HFFc6 (cell line): Measurements from ENCODE around the gene SPTLC3. TPM values are rescaled to one million over a fixed set of nuclear protein-coding genes. Genes with fewer than 3 reads are reported as not detected.

Source experiments
- DNase-seq: peaks from one replicate; pipeline ENCODE4 v3.0.0-alpha.2; 2018
- H3K27ac Mint-ChIP-seq: 2 replicates; pipeline ENCODE4 v1.8.0; 2020; ENCODE audit warnings: mild to moderate bottlenecking, mixed read lengths
- H3K27me3 Mint-ChIP-seq: 2 replicates; pipeline ENCODE4 v1.8.0; 2021; ENCODE audit warnings: mild to moderate bottlenecking, moderate library complexity, mixed read lengths; ENCODE audit not compliant: insufficient read depth
- H3K36me3 Mint-ChIP-seq: 2 replicates; pipeline ENCODE4 v1.8.0; 2021; ENCODE audit warnings: low read depth, mixed read lengths
- H3K4me1 Mint-ChIP-seq: 2 replicates; pipeline ENCODE4 v1.8.0; 2020; ENCODE audit warnings: low read depth, mixed read lengths
- H3K4me3 Mint-ChIP-seq: 2 replicates; pipeline ENCODE4 v1.8.0; 2020; ENCODE audit warnings: mild to moderate bottlenecking, moderate library complexity, mixed read lengths
- H3K9me3 Mint-ChIP-seq: 2 replicates; pipeline ENCODE4 v1.8.0; 2020; ENCODE audit warnings: mild to moderate bottlenecking, mixed read lengths
- CTCF ChIP-seq: fragments of 200-600 bp; sonication (generic); IDR thresholded peaks from 2 replicates; pipeline ENCODE4 v1.5.0; 2021; ENCODE audit warnings: antibody characterized with exemption, mild to moderate bottlenecking
- total RNA-seq, 6 experiments: library from RNA; stranded (reverse); fragmentation: NEBNext Ultra II Directional; extraction: Animal tissue kit (Norgen Biotek cat#: 25700); gene quantifications; 2 replicates in 1 of 6; 3 replicates in 5 of 6; pipeline ENCODE4 v1.2.3, GENCODE V29; 2021

Gene SPTLC3
- total RNA-seq, 6 experiments from 2014 or later = not detected

- H3K9me3 Mint-ChIP-seq = peaks cover 25% of the 10 kb centered on the region
- H3K36me3 Mint-ChIP-seq = no peaks in the 10 kb centered on the region
- H3K27me3 Mint-ChIP-seq = no peaks in the 10 kb centered on the region; the same call in 1 of the 2 replicates
- no peak overlapping the region for H3K27ac Mint-ChIP-seq
- no peaks in the 10 kb centered on the region for H3K4me1 Mint-ChIP-seq
- no peak for TF ChIP-seq CTCF
- no peak overlapping the region for H3K4me3 Mint-ChIP-seq
- no peak for DNase-seq
These were observed 33.7 kb downstream of the SPTLC3 start for GRCh38 chr20:13042458-13042794.

- no peak for DNase-seq
- Mint-ChIP-seq H3K27ac (no peak overlapping the region), H3K36me3 (no peaks in the 10 kb centered on the region), H3K27me3 (no peaks in the 10 kb centered on the region; the same call in 1 of the 2 replicates), H3K9me3 (peaks cover 43% of the 10 kb centered on the region), H3K4me1 (no peaks in the 10 kb centered on the region), H3K4me3 (no peak overlapping the region)
- no peak for TF ChIP-seq CTCF
These were observed 37.6 kb downstream of the SPTLC3 start for GRCh38 chr20:13046409-13046808.

- DNase-seq = no peak
- TF ChIP-seq CTCF = no peak
- Mint-ChIP-seq H3K4me1 (no peaks in the 10 kb centered on the region), H3K27ac (no peak overlapping the region), H3K36me3 (peaks cover 4% of the 10 kb centered on the region; the same call in 1 of the 2 replicates), H3K4me3 (no peak overlapping the region), H3K9me3 (peaks cover 38% of the 10 kb centered on the region), H3K27me3 (no peaks in the 10 kb centered on the region)
These were observed 45.2 kb downstream of the SPTLC3 start for GRCh38 chr20:13054011-13054410.

- no peaks in the 10 kb centered on the region; the same call in 1 of the 2 replicates for H3K27me3 Mint-ChIP-seq
- no peak for DNase-seq
- H3K36me3 Mint-ChIP-seq = no peaks in the 10 kb centered on the region
- H3K27ac Mint-ChIP-seq = no peak overlapping the region
- H3K9me3 Mint-ChIP-seq = peaks cover 32% of the 10 kb centered on the region
- H3K4me1 Mint-ChIP-seq = no peaks in the 10 kb centered on the region
- no peak for TF ChIP-seq CTCF
- no peak overlapping the region for H3K4me3 Mint-ChIP-seq
These were observed 50.1 kb downstream of the SPTLC3 start for GRCh38 chr20:13058666-13059389.

- H3K4me1 Mint-ChIP-seq = no peaks in the 10 kb centered on the region
- no peak for TF ChIP-seq CTCF
- no peak overlapping the region for H3K4me3 Mint-ChIP-seq
- no peaks in the 10 kb centered on the region for H3K36me3 Mint-ChIP-seq
- no peaks in the 10 kb centered on the region; the same call in 1 of the 2 replicates for H3K27me3 Mint-ChIP-seq
- H3K9me3 Mint-ChIP-seq = peaks cover 32% of the 10 kb centered on the region
- no peak for DNase-seq
- H3K27ac Mint-ChIP-seq = no peak overlapping the region
These were observed 50.8 kb downstream of the SPTLC3 start for GRCh38 chr20:13059398-13060136.
